WTC11 (cell line): ENCODE measurements around the gene ADGRA1. TPM values are rescaled to one million over a fixed set of nuclear protein-coding genes. Genes with fewer than 3 reads are reported as not detected.

ENCODE experiments used
- ATAC-seq: fragments of 200-7000 bp; cut with Tn5 transposase; 2 replicates; pipeline ENCODE4 v1.10.0; 2021; ENCODE audit warnings: mild to moderate bottlenecking, moderate library complexity
- CTCF ChIA-PET: fragments of 300-600 bp; sonication (Branson Sonifier 250); formaldehyde crosslinking; loops from one replicate; lab custom pipeline; 2021; ENCODE audit warnings: antibody characterized with exemption; lab: Charles Lee
- POLR2A ChIA-PET: fragments of 350-600 bp; sonication (Branson Sonifier 250); formaldehyde crosslinking; loops from one replicate; lab custom pipeline; 2021; ENCODE audit warnings: antibody characterized with exemption; lab: Charles Lee
- DNase-seq: peaks from one replicate; pipeline ENCODE4 v3.0.0; 2021; ENCODE audit warnings: low spot score
- H3K27ac Mint-ChIP-seq: 2 replicates; pipeline ENCODE4 v1.8.0; 2021; ENCODE audit warnings: mixed read lengths
- H3K27me3 Mint-ChIP-seq: 2 replicates; pipeline ENCODE4 v1.8.0; 2021; ENCODE audit warnings: low read depth, mild to moderate bottlenecking, moderate library complexity, mixed read lengths
- H3K36me3 Mint-ChIP-seq: 2 replicates; pipeline ENCODE4 v1.8.0; 2021; ENCODE audit warnings: mixed read lengths
- H3K4me1 Mint-ChIP-seq: 2 replicates; pipeline ENCODE4 v1.8.0; 2022; ENCODE audit warnings: mixed read lengths
- H3K4me3 Mint-ChIP-seq: 2 replicates; pipeline ENCODE4 v1.8.0; 2021; ENCODE audit warnings: mild to moderate bottlenecking, moderate library complexity, mixed read lengths
- H3K9me3 Mint-ChIP-seq: 2 replicates; pipeline ENCODE4 v1.8.0; 2021; ENCODE audit warnings: mixed read lengths
- ARID4B ChIP-seq: sonication (generic); formaldehyde crosslinking; IDR thresholded peaks from 2 replicates; pipeline ENCODE4 v1.8.0; 2023; ENCODE audit warnings: missing genetic modification reagents, mild to moderate bottlenecking, borderline replicate concordance
- CDX4 ChIP-seq: fragments of 250-450 bp; sonication (Bioruptor Pico); IDR thresholded peaks from 2 replicates; pipeline ENCODE4 v1.9.0; 2021; ENCODE audit warnings: moderate library complexity, mild to moderate bottlenecking, inconsistent platforms, borderline replicate concordance
- CREM ChIP-seq: sonication (generic); formaldehyde crosslinking; IDR thresholded peaks from 2 replicates; pipeline ENCODE4 v1.8.1; 2022; ENCODE audit warnings: mild to moderate bottlenecking, missing genetic modification reagents, moderate library complexity
- E2F1 ChIP-seq: sonication (generic); formaldehyde crosslinking; IDR thresholded peaks from 2 replicates; pipeline ENCODE4 v1.8.0; 2022; ENCODE audit warnings: mild to moderate bottlenecking, missing genetic modification reagents
- E2F4 ChIP-seq: sonication (generic); formaldehyde crosslinking; IDR thresholded peaks from 2 replicates; pipeline ENCODE4 v1.8.1; 2022; ENCODE audit warnings: low read depth, mild to moderate bottlenecking, moderate library complexity, missing genetic modification reagents, borderline replicate concordance
- ELF4 ChIP-seq: sonication (generic); formaldehyde crosslinking; IDR thresholded peaks from 2 replicates; pipeline ENCODE4 v1.8.1; 2022; ENCODE audit warnings: low read depth, mild to moderate bottlenecking, moderate library complexity, missing genetic modification reagents
- FOXJ3 ChIP-seq: sonication (generic); formaldehyde crosslinking; IDR thresholded peaks from 2 replicates; pipeline ENCODE4 v1.9.0; 2021; ENCODE audit warnings: missing genetic modification reagents, mild to moderate bottlenecking, borderline replicate concordance
- FOXK1 ChIP-seq: sonication (generic); formaldehyde crosslinking; IDR thresholded peaks from 2 replicates; pipeline ENCODE4 v1.8.0; 2022; ENCODE audit warnings: mild to moderate bottlenecking, moderate library complexity, missing genetic modification reagents
- GABPB1 ChIP-seq: sonication (generic); formaldehyde crosslinking; IDR thresholded peaks from 2 replicates; pipeline ENCODE4 v1.8.1; 2023; ENCODE audit warnings: mild to moderate bottlenecking, missing genetic modification reagents
- HMGA2 ChIP-seq: fragments of 250-450 bp; sonication (Bioruptor Pico); IDR thresholded peaks from 2 replicates; pipeline ENCODE4 v1.4.0; 2021; ENCODE audit warnings: mild to moderate bottlenecking, moderate library complexity
- HMGXB4 ChIP-seq: sonication (generic); formaldehyde crosslinking; IDR thresholded peaks from 2 replicates; pipeline ENCODE4 v1.8.1; 2023; ENCODE audit warnings: mild to moderate bottlenecking, moderate library complexity, missing genetic modification reagents
- JUN ChIP-seq: sonication (generic); formaldehyde crosslinking; IDR thresholded peaks from 2 replicates; pipeline ENCODE4 v1.8.0; 2023; ENCODE audit warnings: mild to moderate bottlenecking, missing genetic modification reagents
- MYBL2 ChIP-seq: sonication (generic); formaldehyde crosslinking; IDR thresholded peaks from 2 replicates; pipeline ENCODE4 v1.8.1; 2023; ENCODE audit warnings: mild to moderate bottlenecking, moderate library complexity, missing genetic modification reagents
- OVOL2 ChIP-seq: fragments of 250-450 bp; sonication (Bioruptor Pico); IDR thresholded peaks from 2 replicates; pipeline ENCODE4 v1.9.0; 2021; ENCODE audit warnings: mild to moderate bottlenecking, borderline replicate concordance
- RORB ChIP-seq: fragments of 250-450 bp; sonication (Bioruptor Pico); IDR thresholded peaks from 2 replicates; pipeline ENCODE4 v1.9.0; 2021; ENCODE audit warnings: mild to moderate bottlenecking
- SMAD4 ChIP-seq: sonication (generic); formaldehyde crosslinking; IDR thresholded peaks from 2 replicates; pipeline ENCODE4 v1.8.0; 2022; ENCODE audit warnings: mild to moderate bottlenecking, missing genetic modification reagents
- TEAD1 ChIP-seq: sonication (generic); formaldehyde crosslinking; IDR thresholded peaks from 2 replicates; pipeline ENCODE4 v1.8.0; 2022; ENCODE audit warnings: mild to moderate bottlenecking, missing genetic modification reagents
- TP53 ChIP-seq: sonication (generic); formaldehyde crosslinking; IDR thresholded peaks from 2 replicates; pipeline ENCODE4 v1.8.1; 2023; ENCODE audit warnings: mild to moderate bottlenecking, missing genetic modification reagents
- ZNF121 ChIP-seq: sonication (generic); formaldehyde crosslinking; IDR thresholded peaks from 2 replicates; pipeline ENCODE4 v1.8.0; 2023; ENCODE audit warnings: missing genetic modification reagents
- total RNA-seq: library from RNA; stranded (reverse); gene quantifications from 3 replicates; pipeline ENCODE4 v1.2.3, GENCODE V29; 2021

ADGRA1 gene
- total RNA-seq, 1 experiment from 2014 or later = 0.20 TPM

GRCh38 chr10:133106516-133106915 is 18.8 kb downstream of the ADGRA1 start:
- TF ChIP-seq FOXK1 (no peak), E2F4 (CRISPR knock-in tag) (no peak), FOXJ3 (CRISPR knock-in tag) (no peak), ZNF121 (CRISPR knock-in tag) (no peak), MYBL2 (CRISPR knock-in tag) (no peak), SMAD4 (CRISPR knock-in tag) (no peak), JUN (CRISPR knock-in tag) (no peak), RORB (no peak), HMGA2 (CRISPR knock-in tag) (no peak), ELF4 (CRISPR knock-in tag) (no peak), HMGXB4 (no peak), OVOL2 (CRISPR knock-in tag) (no peak), TP53 (CRISPR knock-in tag) (no peak), TEAD1 (CRISPR knock-in tag) (no peak), GABPB1 (no peak), CREM (CRISPR knock-in tag) (no peak), ARID4B (no peak), CDX4 (CRISPR knock-in tag) (no peak)
- CTCF ChIA-PET = interaction anchor here (1.0 kb wide), 1 partner anchor 18 kb away, joined by 4 read pairs; no protein-coding TSS in a partner anchor
- POLR2A ChIA-PET = no interaction called here

GRCh38 chr10:133107442-133107841 is 19.7 kb downstream of the ADGRA1 start:
- Mint-ChIP-seq H3K4me1 (peaks cover under 1% of the 10 kb centered on the region; the same call in 1 of the 2 replicates), H3K4me3 (no peak overlapping the region), H3K27ac (no peak overlapping the region), H3K27me3 (peaks cover 6% of the 10 kb centered on the region), H3K9me3 (peaks cover 27% of the 10 kb centered on the region), H3K36me3 (peaks cover 18% of the 10 kb centered on the region)
- ChIA-PET POLR2A (no interaction called here), CTCF (no interaction called here)
- TF ChIP-seq ZNF121 (CRISPR knock-in tag) = no peak
- TF ChIP-seq E2F1 (CRISPR knock-in tag) = no peak
- DNase-seq (no peak), ATAC-seq (no peak)

More at GRCh38 chr10:133106516-133106915, 18.8 kb downstream of the ADGRA1 start:
- peaks cover 27% of the 10 kb centered on the region for H3K9me3 Mint-ChIP-seq
- peaks cover 10% of the 10 kb centered on the region for H3K4me1 Mint-ChIP-seq
- H3K4me3 Mint-ChIP-seq = no peak overlapping the region
- H3K36me3 Mint-ChIP-seq = peaks cover 18% of the 10 kb centered on the region
- ATAC-seq (no peak), DNase-seq (no peak)
- H3K27me3 Mint-ChIP-seq = peaks cover 6% of the 10 kb centered on the region
- H3K27ac Mint-ChIP-seq = no peak overlapping the region
